Parathyroid adenoma (tissue), 2 donors: Measurements from ENCODE around the gene EXOSC7.

ENCODE experiments used
- H2AFZ ChIP-seq: fragments of 300-600 bp; sonication (generic); one replicate; pipeline ENCODE4 v1.7.0; 2017; ENCODE audit warnings: antibody characterized with exemption, mild to moderate bottlenecking
- H3K27ac ChIP-seq: fragments of 300-600 bp; sonication (generic); one replicate; pipeline ENCODE4 v1.7.0; 2017
- H3K27me3 ChIP-seq: fragments of 300-600 bp; sonication (generic); one replicate; pipeline ENCODE4 v1.7.0; 2017; ENCODE audit warnings: low read length; ENCODE audit not compliant: control insufficient read depth, insufficient read depth
- H3K36me3 ChIP-seq: fragments of 300-600 bp; sonication (generic); one replicate; pipeline ENCODE4 v1.7.0; 2017; ENCODE audit warnings: low read length; ENCODE audit not compliant: control insufficient read depth, insufficient read depth
- H3K4me1 ChIP-seq: fragments of 300-600 bp; sonication (generic); one replicate; pipeline ENCODE4 v1.7.0; 2017; ENCODE audit warnings: control low read depth
- H3K4me2 ChIP-seq: fragments of 300-600 bp; sonication (generic); one replicate; pipeline ENCODE4 v1.7.0; 2017; ENCODE audit warnings: low read length
- H3K4me3 ChIP-seq: fragments of 300-600 bp; sonication (generic); one replicate; pipeline ENCODE4 v1.7.0; 2017; ENCODE audit warnings: low read depth, low read length
- H3K79me2 ChIP-seq: fragments of 300-600 bp; sonication (generic); one replicate; pipeline ENCODE4 v1.7.0; 2017; ENCODE audit warnings: control low read depth
- H3K9ac ChIP-seq: fragments of 300-600 bp; sonication (generic); one replicate; pipeline ENCODE4 v1.7.0; 2017; ENCODE audit warnings: mild to moderate bottlenecking
- H3K9me3 ChIP-seq: fragments of 300-600 bp; sonication (generic); one replicate; pipeline ENCODE4 v1.7.0; 2017; ENCODE audit warnings: low read length; ENCODE audit not compliant: control insufficient read depth
- TF ChIP-seq, protein P1 (sequence below): fragments of 300-600 bp; sonication (generic); IDR thresholded peaks from one replicate; pipeline ENCODE4 v1.7.0; 2017; ENCODE audit warnings: antibody characterized with exemption, mild to moderate bottlenecking
- donor health status: primary hyperparathyroidism.

EXOSC7 gene

DNA sequence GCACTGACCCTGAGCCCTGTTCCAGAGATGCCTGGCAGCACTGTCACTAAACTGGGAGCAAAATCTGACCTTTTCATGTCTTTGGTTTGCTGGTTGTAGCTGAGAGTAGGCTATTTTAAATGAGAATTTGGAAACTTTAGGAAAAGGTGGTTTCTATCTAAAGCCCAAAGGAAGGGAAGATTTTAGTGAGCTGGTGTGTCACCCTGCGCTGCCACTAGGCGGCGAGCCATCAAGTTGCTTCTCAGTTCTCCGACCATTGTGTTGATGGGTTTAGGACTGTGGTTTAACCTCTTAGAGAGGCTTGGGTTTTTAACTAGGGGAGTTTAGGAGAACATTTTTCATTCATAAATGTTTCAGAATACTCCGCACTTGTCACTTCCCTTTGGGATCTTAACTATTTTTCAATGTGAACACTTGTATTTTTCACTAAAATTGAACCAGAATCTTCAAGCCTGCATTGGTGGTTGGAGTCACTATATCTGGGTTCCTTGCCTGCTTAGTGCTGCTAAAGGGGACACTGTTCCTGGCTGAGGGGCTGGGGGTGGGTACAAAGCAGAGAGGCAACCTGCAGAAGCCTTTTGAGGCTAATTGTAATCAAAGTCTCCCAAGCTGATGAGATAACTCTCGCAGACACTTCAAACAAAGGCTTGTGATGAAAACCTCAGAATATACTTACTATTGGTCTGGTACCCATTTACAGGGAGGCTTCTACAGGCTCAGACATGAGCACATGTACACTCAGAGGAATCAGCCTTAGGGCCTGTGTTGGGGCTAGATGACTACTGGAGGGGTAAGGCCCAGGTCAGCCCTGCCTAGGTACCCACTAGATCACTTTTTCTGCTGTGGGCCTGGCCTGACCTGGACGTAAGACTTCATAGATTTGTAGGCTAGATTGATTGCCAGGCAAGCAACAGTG, 16.8 kb downstream of the EXOSC7 start:
- H3K27me3 ChIP-seq: no peaks in the 10 kb centered on the region
- no peak overlapping the region for H3K4me3 ChIP-seq
- peaks cover 5% of the 10 kb centered on the region for H3K4me1 ChIP-seq
- peaks cover 25% of the 10 kb centered on the region for H3K79me2 ChIP-seq
- H2AFZ ChIP-seq: no peak overlapping the region
- H3K36me3 ChIP-seq: no peaks in the 10 kb centered on the region
- no peak overlapping the region for H3K27ac ChIP-seq
- TF ChIP-seq, protein P1, sequence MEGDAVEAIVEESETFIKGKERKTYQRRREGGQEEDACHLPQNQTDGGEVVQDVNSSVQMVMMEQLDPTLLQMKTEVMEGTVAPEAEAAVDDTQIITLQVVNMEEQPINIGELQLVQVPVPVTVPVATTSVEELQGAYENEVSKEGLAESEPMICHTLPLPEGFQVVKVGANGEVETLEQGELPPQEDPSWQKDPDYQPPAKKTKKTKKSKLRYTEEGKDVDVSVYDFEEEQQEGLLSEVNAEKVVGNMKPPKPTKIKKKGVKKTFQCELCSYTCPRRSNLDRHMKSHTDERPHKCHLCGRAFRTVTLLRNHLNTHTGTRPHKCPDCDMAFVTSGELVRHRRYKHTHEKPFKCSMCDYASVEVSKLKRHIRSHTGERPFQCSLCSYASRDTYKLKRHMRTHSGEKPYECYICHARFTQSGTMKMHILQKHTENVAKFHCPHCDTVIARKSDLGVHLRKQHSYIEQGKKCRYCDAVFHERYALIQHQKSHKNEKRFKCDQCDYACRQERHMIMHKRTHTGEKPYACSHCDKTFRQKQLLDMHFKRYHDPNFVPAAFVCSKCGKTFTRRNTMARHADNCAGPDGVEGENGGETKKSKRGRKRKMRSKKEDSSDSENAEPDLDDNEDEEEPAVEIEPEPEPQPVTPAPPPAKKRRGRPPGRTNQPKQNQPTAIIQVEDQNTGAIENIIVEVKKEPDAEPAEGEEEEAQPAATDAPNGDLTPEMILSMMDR: peak; percentile 60
- no peaks in the 10 kb centered on the region for H3K9me3 ChIP-seq
- H3K4me2 ChIP-seq: no peak overlapping the region
- H3K9ac ChIP-seq: no peak overlapping the region

DNA sequence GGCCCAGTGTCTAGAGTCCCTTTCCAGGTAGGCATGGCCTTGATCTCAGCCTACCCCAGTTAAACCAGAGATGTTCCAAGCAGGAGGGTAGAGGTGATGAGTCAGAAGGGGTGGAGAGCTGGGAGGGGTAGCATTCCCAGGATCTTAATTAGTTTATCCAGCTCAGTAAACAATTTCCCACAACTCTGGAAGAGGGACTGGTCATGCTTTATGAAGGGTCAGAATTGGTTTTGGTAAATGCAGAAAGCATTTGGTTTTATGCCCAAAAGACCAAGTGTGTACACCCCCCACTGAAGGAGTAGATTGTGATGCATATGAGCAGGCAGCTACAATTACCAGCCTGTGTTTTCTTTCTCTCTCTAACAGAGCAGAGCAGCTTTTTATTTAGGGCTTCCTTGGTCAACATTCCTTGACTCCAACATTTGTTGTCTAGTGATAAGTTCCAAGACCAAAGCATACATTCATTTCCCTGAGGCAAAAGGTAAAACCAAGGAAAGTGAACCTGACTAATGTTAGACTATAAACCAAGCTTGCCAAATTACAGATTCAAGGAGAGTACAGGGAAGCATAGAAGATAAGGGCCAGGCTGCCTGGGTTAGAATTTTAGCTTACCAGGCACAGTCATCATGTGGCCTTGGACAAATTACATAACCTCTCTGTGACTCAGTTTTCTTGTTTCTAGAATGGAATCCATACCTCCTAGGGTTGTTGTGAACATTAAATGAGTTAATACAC, 17.6 kb downstream of the EXOSC7 start:
- Histone ChIP-seq H3K27ac (no peak overlapping the region), H2AFZ (no peak overlapping the region), H3K4me3 (no peak overlapping the region), H3K27me3 (no peaks in the 10 kb centered on the region), H3K4me1 (peaks cover 5% of the 10 kb centered on the region), H3K4me2 (no peak overlapping the region), H3K9me3 (no peaks in the 10 kb centered on the region), H3K36me3 (no peaks in the 10 kb centered on the region), H3K9ac (no peak overlapping the region), H3K79me2 (peaks cover 19% of the 10 kb centered on the region)
- TF ChIP-seq, protein P1: no peak

DNA sequence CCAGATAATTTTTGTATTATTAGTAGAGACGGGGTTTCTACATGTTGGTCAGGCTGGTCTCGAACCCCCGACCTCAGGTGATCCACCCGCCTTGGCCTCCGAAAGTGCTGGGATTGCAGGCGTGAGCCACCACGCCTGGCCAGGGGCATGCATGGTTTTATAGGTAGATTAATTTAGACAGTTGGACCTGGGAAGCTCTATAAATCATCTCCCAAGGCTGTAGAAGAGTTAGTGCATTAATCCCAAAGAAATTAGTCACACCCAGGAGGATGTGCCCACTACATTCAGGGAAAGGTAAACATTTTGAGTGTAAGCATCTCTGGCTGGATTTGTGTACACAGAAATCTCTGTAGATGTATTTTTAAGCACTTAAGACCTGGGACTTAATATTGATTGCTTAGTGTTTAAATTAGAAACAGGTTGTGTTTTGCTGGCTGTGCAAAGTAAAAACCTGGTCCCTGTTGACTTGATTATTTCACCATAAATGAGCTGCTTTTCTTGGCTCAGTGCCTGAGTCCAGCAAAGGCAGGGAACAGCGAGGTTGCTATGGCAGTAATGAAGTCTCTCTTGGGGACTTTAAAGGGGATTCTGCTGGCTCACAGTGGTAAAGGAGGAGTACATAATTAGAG, 19.2 kb downstream of the EXOSC7 start:
- peaks cover 9% of the 10 kb centered on the region for H3K4me1 ChIP-seq

DNA sequence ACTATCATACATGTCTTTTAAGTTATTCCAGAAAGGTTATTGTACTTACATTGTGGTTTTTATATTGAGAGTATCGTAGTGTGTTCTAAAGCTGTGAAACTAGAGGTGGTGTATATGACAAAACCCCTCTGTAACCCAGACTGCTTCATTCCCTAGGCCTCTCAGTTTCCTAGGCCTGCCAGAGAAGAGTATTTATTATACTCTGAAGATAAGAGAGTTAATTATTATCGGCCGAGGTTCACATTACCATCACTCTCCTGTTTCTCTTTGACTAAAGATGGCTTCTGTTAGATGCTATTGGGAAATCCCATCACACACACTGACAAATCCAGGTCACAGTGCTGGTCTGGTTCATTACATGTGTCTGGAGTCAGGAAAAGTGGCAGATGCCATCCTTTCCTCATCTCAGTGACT, 20.5 kb downstream of the EXOSC7 start:
- TF ChIP-seq, protein P1: no peak
- Histone ChIP-seq H3K36me3 (no peaks in the 10 kb centered on the region), H2AFZ (no peak overlapping the region), H3K4me2 (no peak overlapping the region), H3K4me3 (no peak overlapping the region), H3K4me1 (peaks cover 11% of the 10 kb centered on the region), H3K27ac (no peak overlapping the region), H3K27me3 (no peaks in the 10 kb centered on the region), H3K9me3 (no peaks in the 10 kb centered on the region), H3K9ac (no peak overlapping the region), H3K79me2 (peaks cover 11% of the 10 kb centered on the region)

More for the DNA sequence above, 19.2 kb downstream of the EXOSC7 start:
- H3K9ac ChIP-seq: no peak overlapping the region
- no peak overlapping the region for H3K4me2 ChIP-seq
- TF ChIP-seq, protein P1: no peak
- no peaks in the 10 kb centered on the region for H3K9me3 ChIP-seq
- no peaks in the 10 kb centered on the region for H3K27me3 ChIP-seq
- H3K36me3 ChIP-seq: no peaks in the 10 kb centered on the region
- no peak overlapping the region for H3K27ac ChIP-seq
- H3K4me3 ChIP-seq: no peak overlapping the region
- peaks cover 11% of the 10 kb centered on the region for H3K79me2 ChIP-seq
- H2AFZ ChIP-seq: no peak overlapping the region
